Endothelial cell of umbilical vein (primary cell): ENCODE results near the gene UNC50. TPM values are rescaled to one million over a fixed set of nuclear protein-coding genes. Genes with fewer than 3 reads are reported as not detected.

Experiments used
- BruUV-seq: library from RNA; stranded (reverse); fragments of 400-500 nt; replicated peaks from 2 replicates; lab custom pipeline; 2021; lab: Mats Ljungman, UMichigan
- CTCF ChIA-PET: fragments of 300-600, 350-600 bp; sonication (Branson Sonifier 250); formaldehyde crosslinking; loops from one replicate; lab custom pipeline; 2021; ENCODE audit warnings: antibody characterized with exemption, inconsistent platforms; lab: Charles Lee
- POLR2A ChIA-PET: fragments of 300-600, 350-600 bp; sonication (Branson Sonifier 250); formaldehyde crosslinking; loops from one replicate; lab custom pipeline; 2021; ENCODE audit warnings: antibody characterized with exemption, inconsistent platforms; lab: Charles Lee
- DNase-seq: peaks from one replicate; pipeline ENCODE4 v3.0.0-alpha.2; 2011; ENCODE audit warnings: low read depth, low spot score
- FAIRE-seq: peaks from 2 replicates; lab custom pipeline; 2011; peaks lifted over from hg19 to GRCh38; lab: Jason Lieb, UNC
- H2AFZ ChIP-seq: 2 replicates; pipeline ENCODE4 v1.6.0; 2012; ENCODE audit warnings: low read depth, low read length, control low read depth, inconsistent platforms
- H3K27ac ChIP-seq: 2 replicates; pipeline ENCODE4 v1.5.1; 2011; ENCODE audit warnings: low read depth, mild to moderate bottlenecking, control low read depth, low read length, moderate library complexity; ENCODE audit not compliant: insufficient read depth
- H3K27me3 ChIP-seq, 2 experiments: 2 replicates each; pipeline versions ENCODE4 v1.6.0 to v1.6.1; 2011; ENCODE audit warnings: low read length in 2 of 2, mixed read lengths in 1 of 2; ENCODE audit not compliant: control insufficient read depth in 2 of 2, insufficient read depth in 2 of 2
- H3K36me3 ChIP-seq, 2 experiments: 2 replicates in 1 of 2; 3 replicates in 1 of 2; pipeline ENCODE4 v1.5.1; 2011; ENCODE audit warnings: low read length in 2 of 2, mild to moderate bottlenecking in 1 of 2, moderate library complexity in 1 of 2; ENCODE audit not compliant: control insufficient read depth in 2 of 2, insufficient read depth in 2 of 2; ENCODE audit errors: extremely low read depth in 1 of 2
- H3K4me1 ChIP-seq: 3 replicates; pipeline ENCODE4 v1.5.1; 2011; ENCODE audit warnings: mild to moderate bottlenecking, low read length; ENCODE audit not compliant: control insufficient read depth, insufficient read depth; ENCODE audit errors: extremely low read depth
- H3K4me2 ChIP-seq: 2 replicates; pipeline ENCODE4 v1.6.1; 2011; ENCODE audit warnings: low read length, control low read depth, mixed read lengths; ENCODE audit not compliant: insufficient read depth
- H3K4me3 ChIP-seq, 3 experiments: fragments of 200-600 bp in 1 of 3; sonication (generic), shearing (Covaris generic) in 1 of 3; replicated peaks in 1 of 3; 2 replicates each; pipeline ENCODE4 v1.5.1; 2011 to 2016; ENCODE audit warnings: control low read depth in 3 of 3, low read length in 3 of 3, mild to moderate bottlenecking in 2 of 3, inconsistent platforms in 1 of 3, low read depth in 1 of 3, moderate library complexity in 1 of 3; ENCODE audit not compliant: insufficient read depth in 1 of 3
- H3K79me2 ChIP-seq: 2 replicates; pipeline ENCODE4 v1.6.0; 2012; ENCODE audit warnings: low read length, inconsistent platforms; ENCODE audit not compliant: control insufficient read depth, insufficient read depth
- H3K9ac ChIP-seq: replicated peaks from 2 replicates; pipeline ENCODE3; 2011; ENCODE audit warnings: low read length, control low read depth; ENCODE audit not compliant: insufficient read depth; ENCODE audit errors: extremely low read depth
- H3K9me1 ChIP-seq: replicated peaks from 3 replicates; pipeline ENCODE4 v1.6.0; 2011; ENCODE audit warnings: mild to moderate bottlenecking, low read length; ENCODE audit not compliant: control insufficient read depth, insufficient read depth; ENCODE audit errors: extremely low read depth
- H3K9me3 ChIP-seq: replicated peaks from 2 replicates; pipeline ENCODE4 v1.5.1; 2012; ENCODE audit warnings: low read length, inconsistent platforms; ENCODE audit not compliant: control insufficient read depth, insufficient read depth
- H4K20me1 ChIP-seq: replicated peaks from 2 replicates; pipeline ENCODE3; 2011; ENCODE audit warnings: mild to moderate bottlenecking, low read length; ENCODE audit not compliant: control insufficient read depth, insufficient read depth; ENCODE audit errors: extremely low read depth
- CTCF ChIP-seq, 2 donors: IDR thresholded peaks; 1 replicate in 1 of 2; 2 replicates in 1 of 2; pipeline ENCODE4 v1.5.1; 2011; ENCODE audit warnings: low read length in 2 of 2, mild to moderate bottlenecking in 2 of 2, moderate library complexity in 2 of 2, control low read depth in 1 of 2, inconsistent platforms in 1 of 2, low read depth in 1 of 2; ENCODE audit not compliant: insufficient read depth in 1 of 2; ENCODE audit errors: extremely low read depth in 1 of 2
- EZH2 ChIP-seq: IDR thresholded peaks from 2 replicates; pipeline ENCODE4 v1.6.1; 2012; ENCODE audit warnings: borderline replicate concordance, low read depth, mild to moderate bottlenecking, moderate library complexity, low read length, inconsistent platforms; ENCODE audit not compliant: severe bottlenecking
- FOS ChIP-seq: IDR thresholded peaks from 2 replicates; pipeline ENCODE4 v1.6.1; 2011; ENCODE audit warnings: mild to moderate bottlenecking, low read length, moderate library complexity, borderline replicate concordance; ENCODE audit not compliant: insufficient read depth
- GATA2 ChIP-seq: IDR thresholded peaks from 2 replicates; pipeline ENCODE4 v1.7.0; 2011; ENCODE audit warnings: low read depth, mild to moderate bottlenecking, moderate library complexity, mixed read lengths, low read length; ENCODE audit not compliant: insufficient read length, insufficient read depth
- JUN ChIP-seq: IDR thresholded peaks from 2 replicates; pipeline ENCODE4 v1.6.1; 2011; ENCODE audit warnings: borderline replicate concordance, low read depth; ENCODE audit not compliant: insufficient read length, insufficient read depth
- MAX ChIP-seq: IDR thresholded peaks from 2 replicates; pipeline ENCODE4 v1.6.1; 2011; ENCODE audit not compliant: insufficient read depth, insufficient read length
- MYC ChIP-seq: IDR thresholded peaks from one replicate; pipeline ENCODE4 v1.6.1; 2011; ENCODE audit warnings: mild to moderate bottlenecking, low read depth, low read length
- POLR2A ChIP-seq: IDR thresholded peaks from 2 replicates; pipeline ENCODE4 v1.6.1; 2012; ENCODE audit warnings: low read depth, mild to moderate bottlenecking, control low read depth, low read length
- POLR2AphosphoS5 ChIP-seq: IDR thresholded peaks from 2 replicates; pipeline ENCODE4 v1.6.1; 2012; ENCODE audit warnings: low read depth, mild to moderate bottlenecking, control low read depth, low read length, moderate library complexity; ENCODE audit not compliant: insufficient read depth
- dilution Hi-C: fragments of 300-500 bp; cut with MboI; formaldehyde crosslinking; loops from one replicate; pipeline ENCODE4 v1.15.0; 2019; ENCODE audit warnings: low sequenced_read_pairs; ENCODE audit not compliant: extremely low pct_ligation_motif_present
- intact Hi-C: fragments of 100-400 bp; cut with micrococcal nuclease; formaldehyde crosslinking; loops from one replicate; pipeline ENCODE4 v1.10.0; 2022
- polyA plus RNA-seq, 4 experiments: library from polyadenylated mRNA; depleted of rRNA in 3 of 4; stranded (reverse) in 3 of 4; unstranded in 1 of 4; fragments of >200 nt; gene quantifications; 2 replicates each; pipeline versions ENCODE4 v1.2.1 to v1.2.3, GENCODE V29; 2011 to 2012; ENCODE audit warnings: missing spikeins in 1 of 4
- total RNA-seq: library from RNA; stranded (reverse); gene quantifications from 2 replicates; pipeline ENCODE4 v1.2.3, GENCODE V29; 2021

Gene UNC50
- total and polyA plus RNA-seq, 2 donors (not counting 3 experiments of a cell fraction or from before 2014, with no cell fraction given): 33.5 to 56.6 TPM

GRCh38 chr2:98617149-98617548, 8.8 kb downstream of the UNC50 start:
- Histone ChIP-seq H3K27ac (no peak overlapping the region), H3K9ac (no peak overlapping the region), H3K36me3 (peaks cover 17 to 28% of the 10 kb centered on the region in 2 experiments), H3K9me1 (no peaks in the 10 kb centered on the region), H3K79me2 (peaks cover 2% of the 10 kb centered on the region), H3K9me3 (no peaks in the 10 kb centered on the region), H3K4me3 (no peak overlapping the region), H2AFZ (no peak overlapping the region), H4K20me1 (no peaks in the 10 kb centered on the region), H3K4me2 (no peak overlapping the region), H3K27me3 (no peaks in the 10 kb centered on the region), H3K4me1 (no peaks in the 10 kb centered on the region)
- no TSS peak for BruUV-seq
- peak; percentile 5 for TF ChIP-seq POLR2AphosphoS5
- TF ChIP-seq CTCF (IDR thresholded peaks at IDR 0.05; ENCODE audit: extremely low read depth in 1 of 2, insufficient read depth in 1 of 2, low read depth in 1 of 2, low read length in 2 of 2): no peak
- TF ChIP-seq POLR2A: no peak
- ChIA-PET CTCF (no interaction called here), POLR2A (no interaction called here)
- dilution Hi-C loops (no loop called here), intact Hi-C loops (no loop called here)
- FAIRE-seq: no peak
- no peak for DNase-seq

GRCh38 chr2:98623657-98624056, 15.3 kb downstream of the UNC50 start:
- no peak for FAIRE-seq
- Histone ChIP-seq H3K27ac (no peak overlapping the region), H3K27me3 (no peaks in the 10 kb centered on the region), H3K9ac (no peak overlapping the region), H3K36me3 (peaks cover 3 to 8% of the 10 kb centered on the region in 2 experiments), H3K4me2 (no peak overlapping the region), H3K4me3 (no peak overlapping the region), H3K9me1 (no peaks in the 10 kb centered on the region), H2AFZ (no peak overlapping the region), H3K9me3 (no peaks in the 10 kb centered on the region), H3K4me1 (no peaks in the 10 kb centered on the region), H3K79me2 (no peaks in the 10 kb centered on the region), H4K20me1 (no peaks in the 10 kb centered on the region)
- CTCF ChIA-PET: interaction anchor here (1.1 to 1.2 kb wide), 2 partner anchors 9 to 26 kb away, joined by 3 read pairs; no protein-coding TSS in a partner anchor
- dilution Hi-C loops: no loop called here
- POLR2A ChIA-PET: no interaction called here
- DNase-seq: peak; percentile 74
- TF ChIP-seq MAX (no peak), MYC (no peak), CTCF (IDR thresholded peaks at IDR 0.05; ENCODE audit: extremely low read depth in 1 of 2, insufficient read depth in 1 of 2, low read depth in 1 of 2, low read length in 2 of 2) (no peak), POLR2AphosphoS5 (no peak), POLR2A (no peak), GATA2 (no peak), FOS (no peak), JUN (no peak), EZH2 (no peak)
- intact Hi-C loops: no loop called here
- BruUV-seq: no TSS peak
